NCI-H128 (cell line): ENCODE data around the gene ME3.
"Not testable (repeated sequence)": the region's sequence is repeated elsewhere in the genome, so short reads cannot be mapped to it uniquely, and the experiment has no call there.

ENCODE experiments used
- DNase-seq: peaks from one replicate; lab custom pipeline; 2025; ENCODE audit not compliant: unreplicated experiment; lab: John Stamatoyannopoulos, UW

The ME3 gene

DNA sequence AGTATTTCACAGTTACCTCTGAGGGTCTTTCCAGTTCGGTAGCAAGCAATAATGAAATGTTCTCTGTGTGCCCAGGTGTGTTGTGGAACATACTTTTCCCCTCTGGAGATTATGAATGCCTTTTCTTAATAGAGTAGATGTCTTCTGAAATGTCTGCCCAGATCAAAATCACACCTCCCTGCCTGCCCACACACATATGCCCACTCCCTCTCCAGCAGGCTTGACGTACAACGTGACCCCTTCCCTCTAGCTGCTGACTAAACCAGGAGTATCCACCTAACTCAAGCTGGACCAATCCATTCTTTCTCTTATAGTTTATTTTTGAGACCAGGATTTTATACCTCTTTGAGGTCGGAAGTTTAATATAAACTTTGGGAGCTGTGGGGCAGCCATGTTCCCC is 48.7 kb downstream of the ME3 start:
- DNase-seq: no peak

DNA sequence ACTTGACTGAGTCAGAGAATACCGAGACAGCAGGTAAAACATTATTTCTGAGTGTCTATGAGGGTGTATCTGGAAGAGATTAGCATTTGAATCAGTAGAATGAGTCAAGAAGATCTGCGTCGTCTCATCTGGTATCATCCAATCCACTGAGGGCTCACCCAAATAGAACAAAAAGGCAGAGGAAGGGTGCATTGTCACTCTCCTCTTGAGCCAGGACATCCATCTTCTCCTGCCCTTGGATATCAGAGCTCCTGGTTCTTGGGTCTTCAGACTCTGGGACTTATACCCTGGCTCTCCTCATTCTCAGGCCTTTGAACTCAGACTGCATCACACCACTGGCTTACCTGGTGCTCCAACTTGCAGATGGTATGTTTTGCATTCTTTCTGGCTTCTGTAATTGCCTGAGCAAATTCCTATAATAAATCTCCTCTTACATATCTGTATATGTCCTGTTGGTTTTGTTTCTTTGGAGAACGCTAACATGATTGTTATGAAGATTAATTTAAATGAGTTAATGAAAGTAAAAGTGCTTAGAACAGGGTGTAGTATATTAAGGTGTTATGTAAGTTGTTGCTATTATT is 49.3 kb downstream of the ME3 start:
- DNase-seq: no peak

DNA sequence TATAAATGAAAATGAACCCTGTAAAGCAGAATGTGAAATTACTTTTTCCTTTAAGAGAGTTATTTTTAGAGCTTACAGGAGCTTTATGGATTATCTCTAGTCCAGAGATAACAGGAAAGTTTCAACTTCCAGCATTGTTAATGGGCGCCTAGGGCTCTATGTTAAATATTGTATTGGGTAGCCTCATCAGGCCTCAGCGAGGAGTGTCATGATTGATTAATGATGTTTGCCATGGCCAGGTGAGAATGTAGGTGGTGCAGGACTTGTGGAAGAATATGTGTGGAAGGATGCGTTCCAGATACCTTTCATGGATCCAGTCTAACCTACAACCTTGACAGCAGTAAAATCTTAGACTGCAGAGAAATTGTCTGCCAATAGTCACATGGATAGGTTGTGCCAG is 50.6 kb downstream of the ME3 start:
- DNase-seq: no peak

- no peak for DNase-seq
These were observed 51.4 kb downstream of the ME3 start for GRCh38 chr11:86620891-86621521.

DNA sequence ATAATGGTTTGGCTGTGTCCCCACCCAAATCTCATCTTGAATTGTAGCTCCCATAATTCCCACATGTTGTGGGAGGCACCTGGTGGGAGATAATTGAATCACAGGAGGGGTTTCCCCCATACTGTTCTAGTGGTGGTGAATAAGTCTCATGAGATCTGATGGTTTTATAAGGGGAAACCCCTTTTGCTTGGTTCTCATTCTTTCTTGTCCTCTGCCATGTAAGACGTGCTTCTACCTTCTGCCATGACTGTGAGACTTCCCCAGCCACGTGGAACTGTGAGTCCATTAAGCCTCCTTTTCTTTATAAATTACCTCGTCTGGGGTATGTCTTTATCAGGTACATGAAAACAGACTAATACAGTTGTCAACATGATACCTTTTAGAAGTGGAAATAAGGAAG is 53.0 kb downstream of the ME3 start:
- not testable (repeated sequence) for DNase-seq

GRCh38 chr11:86617502-86617901 is 54.9 kb downstream of the ME3 start:
- DNase-seq: no peak

DNA sequence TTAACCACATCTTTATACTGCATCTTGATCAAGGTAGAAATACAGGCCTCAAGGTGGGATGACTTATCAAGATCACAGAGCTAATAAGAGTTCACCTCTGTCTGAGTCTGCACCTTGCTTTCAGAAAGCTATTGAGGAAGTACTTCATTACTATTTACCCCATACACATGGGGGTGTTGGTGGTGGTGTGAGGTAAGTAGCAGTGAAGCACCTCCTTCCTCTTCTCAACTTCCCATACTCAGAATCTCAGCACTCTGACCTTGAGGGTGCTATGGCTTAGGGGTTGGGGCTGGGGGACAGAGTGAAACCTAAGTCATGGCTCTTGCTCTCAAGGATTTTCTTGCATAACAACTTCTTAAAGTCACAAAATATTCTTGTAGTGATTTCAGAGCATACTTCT is 56.9 kb downstream of the ME3 start:
- no peak for DNase-seq

DNA sequence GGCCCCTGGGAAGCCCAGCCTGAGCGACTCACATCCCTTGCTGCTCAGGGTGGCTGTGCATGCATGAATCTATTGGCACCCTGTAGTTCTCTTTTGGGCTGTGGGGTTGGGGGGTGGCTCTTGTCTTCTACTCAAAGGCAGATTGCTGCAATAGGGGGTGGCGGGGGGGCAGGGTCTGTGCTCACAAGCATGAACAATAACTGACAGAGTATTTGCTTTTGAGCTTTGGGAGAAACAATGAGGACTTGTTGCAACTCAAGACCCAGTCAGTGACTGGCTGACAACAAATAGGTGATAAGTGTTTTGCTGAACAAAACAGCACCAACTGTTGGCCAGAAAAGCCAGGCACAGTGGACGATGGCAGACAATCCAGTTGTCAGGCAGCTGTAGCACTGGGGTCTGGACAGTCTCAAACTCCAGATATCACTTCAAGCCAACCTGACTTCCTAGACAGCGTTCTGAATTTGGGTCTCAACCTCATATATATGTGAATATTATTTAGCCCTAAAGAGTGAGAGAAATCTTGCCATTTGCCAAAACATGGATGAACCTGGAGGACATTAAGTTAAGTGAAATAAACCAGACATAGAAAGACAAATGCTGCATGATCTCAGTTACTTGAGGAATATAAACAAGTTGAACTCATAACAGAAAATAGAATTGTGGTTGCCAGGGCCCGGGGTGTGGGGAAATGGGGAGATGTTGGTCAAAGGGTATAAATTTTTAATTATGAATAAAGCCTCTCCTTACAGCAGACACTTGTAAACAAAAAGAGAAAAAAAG is 61.7 kb downstream of the ME3 start:
- no peak for DNase-seq

DNA sequence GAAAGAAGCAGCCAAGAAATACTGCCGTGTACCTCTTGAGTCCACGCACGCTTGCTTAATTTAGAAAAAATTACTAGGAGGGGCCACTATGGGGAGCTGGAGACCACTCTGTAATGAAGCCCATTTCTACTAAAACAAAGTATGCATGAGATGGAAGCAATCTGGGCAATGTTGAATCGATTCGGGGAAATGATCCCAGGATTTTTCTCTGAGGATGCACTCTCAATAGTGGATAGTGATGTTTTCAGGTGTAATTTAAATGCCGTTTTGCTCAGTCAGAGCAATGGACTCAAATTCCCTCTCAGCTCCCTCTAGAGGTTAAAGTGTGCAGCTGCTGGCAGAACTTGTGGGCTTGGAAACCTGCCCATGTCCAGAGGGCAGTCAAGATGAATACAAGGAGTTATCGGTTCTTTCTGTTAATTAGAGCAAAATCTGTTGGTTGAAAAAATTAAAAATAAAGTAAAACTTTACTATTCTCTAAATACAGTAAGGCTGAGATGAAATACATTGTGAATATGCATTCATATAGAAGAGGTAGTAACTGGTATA is 64.1 kb downstream of the ME3 start:
- no peak for DNase-seq

DNA sequence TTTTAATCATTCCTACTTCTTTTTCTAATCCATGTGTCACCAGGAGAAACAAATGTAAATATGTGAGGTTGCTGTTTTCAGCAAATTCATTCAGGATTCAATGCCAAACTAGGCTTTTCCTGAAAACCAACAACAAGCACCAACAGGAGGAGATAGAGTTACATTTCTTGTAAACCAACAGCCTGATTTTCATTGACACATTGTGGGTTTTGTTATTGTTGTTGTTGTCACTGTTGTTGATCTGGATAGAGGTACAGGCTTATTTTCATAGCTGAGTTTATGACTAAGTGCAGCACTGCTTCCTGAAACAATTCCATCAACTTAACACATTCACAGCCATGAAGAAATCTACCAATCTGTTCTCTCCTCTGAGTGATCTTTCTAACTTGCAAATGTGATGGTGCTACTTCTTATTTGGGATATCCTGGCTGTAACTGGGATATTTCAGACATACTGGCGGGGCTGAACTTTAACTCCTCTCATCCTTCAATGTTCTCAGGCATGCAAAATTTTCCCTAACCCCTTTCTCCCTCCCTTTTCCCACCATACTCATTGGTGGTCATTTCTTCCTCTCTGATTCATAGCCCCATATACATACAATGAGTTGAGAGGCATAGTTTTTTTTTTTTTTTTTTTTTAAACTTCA is 65.5 kb downstream of the ME3 start:
- no peak for DNase-seq

GRCh38 chr11:86606270-86606835 is 66.1 kb downstream of the ME3 start:
- DNase-seq: no peak

DNA sequence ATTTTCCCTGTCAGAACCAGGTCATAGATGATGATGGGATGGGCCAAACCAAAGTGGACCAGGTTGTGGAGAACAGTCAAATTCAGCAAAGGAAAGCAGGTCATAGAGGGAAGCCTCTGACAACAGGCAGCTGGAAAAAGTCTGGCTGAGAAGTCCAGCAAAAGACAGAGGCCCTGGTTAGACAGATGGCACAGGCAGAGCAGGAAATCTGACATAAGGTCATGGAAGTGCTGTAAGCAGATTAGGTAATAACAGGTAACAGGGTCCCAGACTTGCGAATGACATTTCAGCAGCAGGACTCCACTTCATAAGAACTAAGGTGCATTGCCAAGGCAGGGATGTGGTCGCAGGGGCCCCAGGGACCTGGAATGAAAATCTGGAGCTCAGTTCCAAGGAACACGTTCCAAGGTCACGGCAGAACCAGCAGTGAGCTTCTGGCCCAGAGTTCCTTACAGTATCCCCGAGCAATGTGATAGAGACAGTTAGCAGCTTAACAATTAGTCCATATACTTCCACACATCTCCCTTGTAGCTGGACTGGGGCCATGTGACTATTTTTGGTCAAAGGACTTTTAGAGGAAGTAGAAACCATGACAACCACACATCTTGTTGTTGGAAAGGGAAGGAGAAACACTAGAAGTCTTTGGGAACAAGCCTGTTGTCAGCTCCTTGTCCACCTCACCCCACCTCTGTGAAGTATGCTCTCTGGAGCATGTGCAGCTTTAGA is 75.4 kb downstream of the ME3 start:
- DNase-seq: no peak

DNA sequence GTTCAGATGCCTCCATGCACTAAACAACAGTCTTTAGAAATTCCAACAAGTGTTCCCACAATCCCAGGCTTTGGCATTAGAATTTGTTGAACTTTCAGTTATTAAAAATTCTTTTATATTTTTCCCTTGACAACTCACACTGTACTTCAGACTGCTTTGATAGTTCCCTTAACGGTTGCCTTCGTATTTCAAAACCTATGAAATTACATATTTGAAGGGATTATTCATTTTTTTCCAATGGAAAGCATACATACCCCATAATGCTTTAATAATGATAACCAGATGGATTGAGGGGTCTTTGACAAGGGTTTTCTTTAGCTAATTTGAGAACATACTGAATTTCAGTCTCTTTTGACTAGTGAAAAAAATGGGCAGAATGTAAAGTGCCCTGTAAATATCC is 76.5 kb downstream of the ME3 start:
- no peak for DNase-seq

DNA sequence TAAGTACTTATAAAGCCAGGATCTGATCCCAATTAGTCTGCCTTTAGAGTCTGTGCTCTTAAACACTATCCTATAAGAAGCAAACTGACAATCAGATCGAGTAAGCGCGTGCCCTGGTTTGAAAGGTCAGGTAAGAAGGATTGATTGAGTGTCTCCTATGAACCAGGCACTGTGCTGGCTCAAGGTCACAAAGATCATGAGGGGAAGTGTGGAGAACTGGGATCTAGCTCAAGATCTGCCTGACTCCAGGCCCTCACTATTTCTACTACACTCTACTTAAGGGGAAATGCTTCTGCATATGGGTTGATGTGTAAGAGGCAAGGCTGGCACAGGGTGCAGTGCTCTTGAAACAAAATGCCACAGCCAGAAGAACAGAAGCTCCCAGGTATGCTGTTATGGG is 77.0 kb downstream of the ME3 start:
- no peak for DNase-seq

DNA sequence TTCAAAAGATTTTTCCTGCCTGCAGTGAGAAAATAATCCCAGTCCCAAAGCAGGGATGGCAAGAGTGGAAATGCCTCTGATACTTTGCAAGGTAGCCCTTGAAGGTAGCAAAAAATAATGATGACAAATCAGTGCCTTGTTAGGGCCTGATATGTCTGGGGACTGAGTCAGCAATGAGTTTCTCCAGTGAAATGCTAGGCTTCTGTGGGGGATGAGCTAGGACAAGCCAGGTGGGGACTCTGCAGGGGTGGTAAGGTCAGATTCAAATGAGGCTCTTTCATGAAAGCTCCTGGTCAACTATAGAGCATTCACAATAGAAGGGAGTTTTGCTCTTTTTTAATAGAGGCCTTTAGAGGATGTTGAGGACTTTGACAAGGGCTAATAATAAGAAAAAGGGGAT is 77.7 kb downstream of the ME3 start:
- DNase-seq: no peak

DNA sequence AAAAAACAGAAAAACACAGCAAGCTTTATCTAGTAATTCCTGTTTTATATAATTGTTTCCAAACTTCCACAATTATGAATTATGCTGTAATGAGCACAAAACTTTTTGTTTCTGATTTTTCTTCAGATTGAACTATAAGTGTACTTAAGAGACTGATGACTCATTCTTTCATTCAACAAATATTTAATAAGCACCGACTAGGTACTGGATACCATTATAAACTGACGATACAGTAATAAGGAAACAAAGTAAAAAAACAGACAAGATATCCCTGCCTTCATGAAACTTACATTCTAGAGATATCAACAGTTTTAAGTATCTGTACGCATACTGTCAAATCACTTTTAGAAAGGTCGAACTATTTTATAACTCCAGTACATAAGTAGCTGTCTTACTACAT is 78.6 kb downstream of the ME3 start:
- DNase-seq: no peak

GRCh38 chr11:86592659-86593451 is 79.6 kb downstream of the ME3 start:
- peak; percentile 71 for DNase-seq

- no peak for DNase-seq
These were observed 80.3 kb downstream of the ME3 start for GRCh38 chr11:86592047-86592591.

DNA sequence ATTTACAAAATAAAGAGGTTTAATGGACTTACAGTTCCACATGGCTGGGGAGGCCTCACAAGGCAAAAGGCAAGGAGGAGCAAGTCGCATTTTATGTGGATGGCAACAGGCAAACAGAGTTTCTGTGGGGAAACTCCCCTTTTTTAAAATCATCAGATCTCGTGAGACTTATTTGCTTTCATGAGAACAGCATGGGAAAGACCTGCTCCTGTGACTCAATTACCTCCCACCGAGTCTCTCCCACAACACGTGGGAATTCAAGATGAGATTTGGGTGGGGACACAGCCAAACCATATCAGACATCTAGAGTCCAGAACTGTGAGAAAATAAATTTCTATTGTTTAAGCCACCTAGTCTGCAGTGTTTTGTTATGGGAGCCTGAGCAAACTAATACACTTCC is 80.8 kb downstream of the ME3 start:
- DNase-seq: no peak
